NOMO-1 treated with dmso at 0.1 percent for 144 hours (cell line): ENCODE data around the gene LONRF2.
A peak's percentile ranks its signal among the peaks of the same experiment; 100 is the strongest.

ENCODE experiments used
- DNase-seq: peaks from one replicate; lab custom pipeline; 2025; ENCODE audit not compliant: unreplicated experiment; lab: John Stamatoyannopoulos, UW

The LONRF2 gene

DNA sequence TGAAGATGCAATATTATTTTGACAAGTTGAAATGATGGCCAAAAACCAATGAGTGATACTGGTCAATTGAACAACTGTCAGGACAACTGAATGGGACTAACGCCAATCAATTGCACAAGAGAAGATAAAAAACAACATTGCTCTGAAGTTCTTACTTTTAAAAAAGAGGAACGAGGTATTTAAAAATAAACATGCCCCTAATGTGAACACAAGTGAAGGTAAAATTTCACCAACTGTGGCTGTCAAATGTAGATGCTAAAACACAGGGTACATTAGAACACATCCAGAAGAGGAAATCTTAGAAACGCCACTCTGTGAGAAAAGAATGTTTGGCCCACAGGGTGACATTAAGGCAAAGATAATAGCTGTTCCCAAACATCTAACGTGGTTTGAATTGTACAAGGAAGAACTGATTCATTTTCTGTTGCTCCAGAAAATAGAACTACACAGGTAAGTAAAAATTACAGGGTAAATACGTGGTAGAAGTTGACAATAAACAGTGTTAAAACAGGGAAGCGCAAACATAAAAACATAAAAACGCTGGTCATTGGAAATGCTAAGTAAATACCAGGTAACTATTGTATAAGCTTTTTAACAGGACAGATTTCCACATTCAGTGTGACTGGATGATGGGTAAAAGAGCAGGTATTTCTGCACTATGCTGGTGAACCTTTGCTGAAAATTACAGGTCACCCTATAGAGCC, 20.3 kb downstream of the LONRF2 start:
- no peak for DNase-seq

DNA sequence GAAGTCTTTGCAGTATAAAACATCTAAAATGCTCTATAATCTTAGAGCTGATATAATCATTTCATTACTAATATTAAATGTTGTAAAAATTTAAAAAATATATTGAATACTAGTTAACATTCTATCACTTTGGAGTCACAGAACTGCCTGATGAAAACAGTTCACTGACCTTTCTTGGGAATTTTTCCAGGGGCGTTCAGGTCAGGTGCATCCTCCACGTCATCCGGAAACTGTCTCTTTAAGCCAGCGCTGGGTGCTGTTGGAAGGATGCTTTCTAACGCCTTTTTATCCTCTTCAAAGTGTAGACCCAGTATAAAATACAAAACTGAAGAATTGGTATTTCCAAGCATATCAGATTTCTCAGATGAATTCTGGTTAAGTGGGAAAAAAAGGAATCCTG, 22.8 kb downstream of the LONRF2 start:
- no peak for DNase-seq

DNA sequence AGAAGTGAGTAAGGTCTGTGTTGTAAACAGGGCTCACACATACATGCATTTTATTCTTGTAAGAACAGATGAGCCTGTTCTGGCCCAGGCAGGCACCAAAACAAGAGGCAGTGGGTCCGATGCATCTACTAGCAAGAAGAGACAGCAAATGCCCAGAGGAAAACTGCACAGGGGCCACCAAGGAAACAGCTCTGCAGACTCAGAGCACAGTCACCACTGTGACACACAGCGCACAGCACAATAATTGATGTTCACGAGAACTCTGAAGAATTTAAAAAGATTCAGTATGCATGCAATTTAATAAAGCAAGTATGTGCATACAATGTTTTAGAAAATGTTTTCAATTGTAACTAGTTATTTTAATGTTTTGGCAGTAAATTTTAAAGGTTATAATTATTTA, 24.8 kb downstream of the LONRF2 start:
- DNase-seq, result no peak

DNA sequence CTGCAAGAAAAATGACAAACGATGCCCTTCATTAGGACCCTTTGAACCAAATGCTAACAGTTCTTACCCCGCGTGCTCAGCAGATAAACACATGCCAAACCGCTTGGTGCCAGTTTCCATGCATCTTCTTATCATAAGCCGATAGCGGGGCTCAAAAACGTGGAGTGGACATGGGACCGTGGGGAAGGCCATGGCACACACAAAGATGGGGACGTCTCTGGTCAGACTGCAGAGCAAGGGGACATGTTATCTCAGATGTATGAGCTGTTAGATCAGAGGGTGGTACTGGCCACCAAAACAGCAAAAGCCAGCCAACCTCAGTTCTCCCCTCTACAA, 28.2 kb downstream of the LONRF2 start:
- no peak for DNase-seq

DNA sequence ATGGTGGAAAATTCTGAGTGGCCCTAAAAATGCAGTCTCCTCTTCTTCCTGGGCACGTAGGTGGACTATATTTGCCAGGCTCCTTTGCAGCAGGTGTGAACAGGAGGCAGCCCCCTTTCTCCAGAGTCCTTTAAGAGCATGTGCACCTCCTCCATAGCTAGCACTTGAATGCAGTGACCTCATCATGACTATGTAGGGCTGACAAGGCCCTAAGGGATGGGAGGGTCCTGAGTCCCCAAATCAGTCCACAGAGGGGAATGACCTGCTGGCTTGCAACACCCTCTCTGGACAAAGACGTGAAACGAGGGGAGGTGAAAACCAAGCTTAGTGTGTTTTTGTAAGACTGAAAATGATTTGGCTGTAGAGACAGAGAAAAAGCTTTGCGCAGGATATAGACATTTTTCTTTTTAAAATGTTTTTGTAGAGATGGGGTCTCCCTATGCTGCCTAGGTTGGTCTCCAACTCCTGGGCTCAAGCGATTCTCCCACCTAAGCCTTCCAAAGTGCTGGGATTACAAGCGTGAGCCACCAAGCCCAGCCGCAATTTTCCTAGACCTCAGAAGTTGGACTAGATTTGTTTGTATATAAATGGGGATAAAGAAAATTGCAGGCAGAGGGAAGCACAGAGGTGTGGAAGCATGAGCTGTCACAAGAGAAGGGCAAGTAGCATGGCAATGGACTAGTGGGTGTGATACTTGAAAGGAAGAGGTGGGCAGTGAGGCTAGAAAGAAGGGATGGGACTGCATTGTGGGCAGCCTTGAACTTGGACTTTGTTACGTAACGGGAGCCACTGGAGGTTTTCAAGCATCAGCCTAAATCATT, 28.8 kb downstream of the LONRF2 start:
- no peak for DNase-seq

DNA sequence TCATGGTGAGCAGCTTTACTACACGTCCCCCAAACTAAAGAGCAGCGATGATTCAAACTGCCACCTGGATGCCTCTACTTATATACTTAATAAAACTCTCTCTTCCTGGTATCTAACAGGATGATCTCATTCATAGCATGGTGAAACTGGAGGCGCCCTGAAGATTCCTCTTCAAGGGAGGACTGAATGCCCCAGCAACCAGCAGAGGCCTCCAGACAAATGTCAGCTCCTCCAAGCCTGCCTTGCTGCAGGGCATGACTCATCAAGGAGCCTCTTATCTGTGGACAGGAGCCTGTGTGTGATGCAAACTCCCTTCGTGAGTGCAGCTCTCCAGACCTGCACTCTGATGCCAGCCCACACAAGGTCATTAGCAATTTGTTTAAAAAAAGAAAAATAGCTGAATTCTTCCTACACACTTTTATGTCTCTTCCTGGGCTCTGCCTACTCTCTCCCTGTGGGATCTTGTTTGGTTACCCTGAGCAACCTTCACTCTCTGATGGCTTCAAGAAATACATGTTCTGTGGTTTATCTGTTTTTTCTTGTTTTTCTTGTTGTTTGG, 30.2 kb downstream of the LONRF2 start:
- peak; percentile 76 for DNase-seq

DNA sequence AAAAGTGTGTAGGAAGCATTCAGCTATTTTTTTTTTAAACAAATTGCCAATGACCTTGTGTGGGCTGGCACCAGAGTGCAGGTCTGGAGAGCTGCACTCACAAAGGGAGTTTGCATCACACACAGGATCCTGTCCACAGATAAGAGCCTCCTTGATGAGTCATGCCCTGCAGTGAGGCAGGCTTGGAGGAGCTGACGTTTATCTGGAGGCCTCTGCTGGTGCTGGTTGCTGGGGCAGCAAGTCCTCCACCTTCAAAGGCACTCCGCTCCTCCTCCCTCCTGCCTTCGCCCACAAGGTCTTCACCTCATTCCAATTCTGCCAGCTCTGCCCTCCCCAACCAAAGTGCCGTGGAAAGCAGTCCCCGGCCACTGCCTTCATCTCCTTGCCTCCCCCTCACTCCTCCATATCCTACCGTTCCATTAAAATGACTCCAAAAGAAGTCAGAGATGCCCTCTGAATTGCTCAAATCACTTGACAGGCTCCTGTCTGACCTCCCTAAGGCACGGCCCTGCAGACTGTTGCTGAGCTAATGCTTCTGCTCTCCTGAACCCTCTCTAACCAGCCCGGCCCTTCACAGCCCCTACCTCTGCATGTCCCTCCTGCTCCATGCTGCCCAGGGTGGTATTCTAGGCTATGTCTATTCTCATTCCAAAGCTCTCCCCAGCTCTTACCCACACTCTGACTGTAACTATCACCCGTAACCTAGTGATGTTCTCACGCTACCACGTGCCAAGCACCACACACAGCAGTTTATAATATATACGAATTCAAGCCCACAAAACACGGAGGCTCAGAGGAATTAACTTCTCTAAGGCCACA, 30.9 kb downstream of the LONRF2 start:
- peak; percentile 78 for DNase-seq

DNA sequence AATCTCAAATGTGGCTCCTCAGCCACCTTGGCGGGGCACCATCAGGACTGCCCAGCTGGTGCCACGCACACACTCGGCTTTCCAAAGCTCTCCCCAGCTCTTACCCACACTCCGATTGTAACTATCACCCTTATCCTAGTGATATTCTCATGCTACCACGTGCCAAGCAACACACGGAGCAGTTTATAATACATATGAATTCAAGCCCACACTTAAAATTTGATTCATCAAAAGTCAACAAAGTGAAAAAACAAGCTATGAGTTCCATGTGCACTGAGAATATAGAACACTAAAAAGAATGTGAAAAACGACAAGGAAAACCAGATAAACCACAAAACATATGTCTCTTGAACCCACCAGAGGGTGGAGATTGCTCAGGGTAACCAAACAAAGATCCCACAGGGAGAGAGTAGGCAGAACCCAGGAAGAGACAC, 31.6 kb downstream of the LONRF2 start:
- DNase-seq, result no peak

DNA sequence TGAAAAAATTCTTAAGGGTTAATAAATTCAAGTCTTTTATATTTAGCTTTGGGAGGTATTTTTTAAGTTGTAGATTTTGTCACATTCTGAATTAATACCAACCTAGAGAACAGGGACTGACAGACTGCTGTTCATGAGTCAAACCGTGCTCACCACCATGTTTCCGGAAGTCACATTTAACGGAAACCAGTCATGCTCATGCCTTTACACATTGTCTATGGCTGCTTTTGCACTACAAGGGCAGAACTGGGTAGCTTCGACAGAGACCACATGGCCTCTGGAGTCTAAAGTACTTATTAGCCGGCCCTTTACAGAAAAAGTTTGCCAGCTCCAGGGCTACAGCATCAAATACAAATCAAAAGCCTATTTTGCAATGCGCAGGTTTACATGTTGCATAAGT, 33.3 kb downstream of the LONRF2 start:
- no peak for DNase-seq

DNA sequence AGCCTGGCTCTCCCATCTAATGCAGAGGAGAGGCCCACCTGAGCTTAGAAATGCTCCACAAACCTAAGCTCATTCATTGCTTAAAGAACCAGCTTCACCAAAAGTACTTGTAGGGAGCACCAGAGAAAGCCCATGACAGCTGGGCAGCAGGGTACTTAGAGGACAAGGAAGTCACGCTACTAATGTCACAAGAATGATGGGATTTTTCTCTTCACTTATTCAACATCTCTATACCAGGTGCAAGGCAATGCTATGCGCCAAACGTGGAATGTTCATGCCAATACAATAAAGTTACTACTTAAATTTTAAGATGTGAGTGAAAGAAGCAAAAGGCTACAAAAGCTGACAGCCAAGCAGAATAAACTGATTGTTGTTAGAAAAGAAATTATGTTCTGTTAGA, 36.0 kb downstream of the LONRF2 start:
- DNase-seq, result no peak

DNA sequence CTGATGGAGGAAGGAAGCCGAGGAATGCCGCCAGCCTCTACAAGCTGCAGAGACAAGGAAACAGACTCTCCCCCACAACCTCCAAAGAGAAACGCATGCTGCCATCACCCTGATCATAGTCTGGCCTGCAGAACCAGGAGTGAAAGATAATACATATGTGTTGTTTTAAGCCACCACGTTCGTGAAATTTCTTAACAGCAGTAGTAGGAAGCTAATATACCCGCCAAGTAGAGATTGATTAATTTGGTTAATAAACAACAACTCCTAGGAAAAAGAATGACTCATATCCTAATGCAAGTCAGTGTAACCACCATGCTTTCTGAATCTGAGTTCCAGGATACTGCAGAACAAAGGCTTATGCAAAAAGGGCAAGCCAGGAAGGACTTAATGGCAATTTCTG, 36.6 kb downstream of the LONRF2 start:
- no peak for DNase-seq

DNA sequence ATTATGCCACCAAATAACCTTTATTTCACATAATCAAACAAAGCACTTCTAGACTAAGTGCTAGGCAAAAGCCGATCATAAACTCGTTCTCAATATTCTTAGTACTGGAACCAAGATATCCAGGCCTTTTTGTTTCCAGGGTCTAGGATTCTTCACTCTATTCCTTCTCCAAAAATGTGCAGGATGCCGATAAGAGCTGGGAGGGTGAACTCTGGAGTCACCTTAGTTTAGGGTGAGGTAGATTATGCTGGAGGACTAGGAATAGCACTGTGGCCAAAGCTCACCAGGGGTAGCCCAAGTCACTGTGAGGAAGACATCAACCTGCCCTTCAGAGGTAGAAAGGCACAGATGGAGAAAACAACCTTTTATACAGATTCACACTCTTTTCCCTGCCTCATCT, 37.3 kb downstream of the LONRF2 start:
- DNase-seq, result no peak

DNA sequence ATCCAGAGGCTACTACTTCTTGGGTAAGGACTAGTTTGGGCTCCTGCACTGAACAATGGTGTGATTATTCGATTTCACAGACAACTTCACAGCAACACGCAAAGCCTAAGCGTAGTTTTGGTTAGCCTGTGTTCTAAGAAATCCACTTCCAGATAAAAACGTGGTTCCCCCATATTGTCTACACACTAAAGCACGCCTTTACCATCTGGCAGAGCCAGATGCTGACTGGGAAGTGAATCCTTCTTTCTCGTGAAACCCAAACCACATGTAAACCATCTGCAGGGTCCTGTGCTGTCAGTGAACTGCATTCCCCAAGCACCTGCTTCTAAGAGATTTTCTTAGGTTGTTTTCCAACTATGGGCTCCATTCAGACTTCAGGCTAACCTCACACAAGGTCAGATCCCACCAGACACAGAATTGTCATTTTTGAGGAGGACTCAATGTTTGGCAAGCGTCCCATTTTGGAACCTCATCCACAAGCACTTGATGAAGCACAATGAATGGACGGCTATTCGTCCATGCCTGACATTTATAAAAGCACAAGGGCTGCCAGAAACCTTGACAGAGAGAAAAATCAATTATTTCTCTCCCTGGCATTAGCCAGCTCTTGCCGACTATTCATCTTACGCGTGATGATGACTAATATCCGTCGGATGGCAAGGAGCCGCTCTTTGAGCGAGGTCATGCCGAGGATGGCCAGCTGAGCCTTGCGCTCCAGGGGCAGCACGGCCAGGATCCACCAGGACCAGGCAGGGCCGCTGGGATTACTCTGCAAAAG, 38.4 kb downstream of the LONRF2 start:
- no peak for DNase-seq

DNA sequence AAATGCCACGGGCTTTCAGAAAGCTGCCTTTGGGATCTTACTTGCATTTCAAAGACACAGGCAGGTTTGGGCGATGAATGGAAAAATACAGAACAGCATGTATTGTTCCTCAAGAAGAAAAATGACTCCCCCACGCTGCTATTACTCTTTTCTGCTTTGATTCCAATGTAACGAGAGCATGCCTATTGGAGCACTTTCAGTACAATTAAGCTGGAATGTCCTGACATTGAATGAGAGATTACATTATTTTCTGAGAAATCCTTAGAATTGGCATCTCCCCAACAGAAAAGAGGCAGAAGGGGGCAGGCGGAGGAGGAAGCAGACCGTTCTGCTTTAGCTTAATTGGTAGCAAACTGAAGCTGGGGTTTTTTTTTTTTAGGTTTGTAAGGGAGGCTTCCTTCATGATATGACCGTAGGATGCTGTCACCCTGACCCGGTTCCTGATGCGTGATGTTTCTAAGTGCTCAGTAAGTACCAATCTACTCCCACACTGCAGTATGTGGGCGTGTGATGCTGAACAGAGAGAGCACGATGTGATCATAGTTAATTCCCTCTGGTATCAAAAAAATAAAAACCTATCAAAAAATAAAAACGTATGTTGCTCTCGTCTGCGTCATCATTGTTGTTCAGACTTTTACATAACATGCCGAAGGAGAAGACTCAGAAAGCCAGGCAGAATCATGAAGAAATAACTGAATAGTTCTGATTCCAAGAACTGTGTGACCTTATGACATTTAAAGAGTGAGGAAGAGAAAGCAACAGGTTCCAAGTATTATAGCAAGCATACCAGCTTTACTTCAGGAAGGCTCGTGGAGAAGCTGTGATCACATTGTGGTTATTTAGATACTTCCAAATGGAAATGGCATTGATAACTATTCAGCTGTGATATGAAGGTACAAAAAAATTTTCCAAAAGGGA, 40.5 kb downstream of the LONRF2 start:
- no peak for DNase-seq

DNA sequence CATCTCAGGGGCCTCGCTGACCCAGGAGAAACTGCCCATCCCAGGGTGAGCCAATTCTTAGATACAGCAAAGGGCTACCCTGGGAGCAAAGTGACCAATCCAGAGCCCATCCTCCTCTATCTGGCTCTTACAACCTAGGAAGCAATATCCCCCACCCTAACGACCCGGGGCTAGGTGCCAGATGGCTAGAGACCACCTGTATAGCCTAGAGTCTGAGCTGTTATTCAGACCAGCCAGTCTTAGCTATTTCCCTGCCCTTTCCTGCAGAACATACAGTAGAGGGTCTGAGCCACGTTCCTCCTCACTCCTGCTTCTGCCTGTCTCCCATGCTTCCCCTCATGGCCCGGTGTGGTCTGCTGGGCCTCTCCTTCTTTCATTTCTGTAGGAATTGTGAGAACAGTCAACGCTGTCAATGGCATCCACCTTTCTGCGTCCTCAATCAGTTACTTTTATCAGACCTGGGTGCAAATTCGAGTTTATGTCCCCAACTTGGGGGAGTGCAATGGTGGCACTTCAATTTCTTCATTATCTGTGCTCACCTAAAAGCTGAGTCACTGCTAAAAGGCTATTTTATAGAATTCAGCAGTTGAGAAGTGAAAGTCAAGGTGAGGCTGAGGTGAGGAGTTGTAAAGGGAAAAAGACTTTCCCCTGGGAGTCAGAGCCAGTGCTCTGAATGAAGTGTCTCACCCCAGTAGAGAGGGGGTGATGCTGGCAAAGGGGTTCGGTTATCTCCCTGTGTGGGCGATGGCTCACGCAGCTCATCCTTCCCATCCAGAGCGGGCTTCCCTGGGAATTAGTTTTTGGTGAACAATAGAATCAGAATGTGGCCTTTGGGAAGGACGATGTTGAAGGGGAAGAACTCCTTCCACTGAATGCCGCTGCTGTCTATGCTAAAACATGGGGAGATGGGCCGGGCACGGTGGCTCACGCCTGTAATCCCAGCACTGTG, 42.4 kb downstream of the LONRF2 start:
- no peak for DNase-seq

DNA sequence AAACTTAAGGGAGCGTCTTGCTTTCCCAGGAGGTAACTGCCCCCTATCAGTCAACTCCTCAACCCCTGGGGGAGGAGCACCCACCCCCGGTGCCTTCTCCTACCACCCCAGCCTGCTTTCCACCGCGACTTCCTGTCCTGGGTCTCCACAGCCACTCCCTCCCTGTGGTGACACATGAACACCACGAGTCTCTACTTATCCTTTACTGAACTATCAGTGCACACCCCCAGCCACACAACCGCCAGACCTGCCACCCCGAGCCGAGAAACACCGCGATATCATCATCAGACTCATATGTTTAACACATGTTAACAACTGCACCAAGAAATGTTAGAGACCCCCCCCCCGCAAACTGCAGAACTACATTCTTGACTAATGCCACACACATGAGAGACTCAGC, 43.3 kb downstream of the LONRF2 start:
- no peak for DNase-seq

DNA sequence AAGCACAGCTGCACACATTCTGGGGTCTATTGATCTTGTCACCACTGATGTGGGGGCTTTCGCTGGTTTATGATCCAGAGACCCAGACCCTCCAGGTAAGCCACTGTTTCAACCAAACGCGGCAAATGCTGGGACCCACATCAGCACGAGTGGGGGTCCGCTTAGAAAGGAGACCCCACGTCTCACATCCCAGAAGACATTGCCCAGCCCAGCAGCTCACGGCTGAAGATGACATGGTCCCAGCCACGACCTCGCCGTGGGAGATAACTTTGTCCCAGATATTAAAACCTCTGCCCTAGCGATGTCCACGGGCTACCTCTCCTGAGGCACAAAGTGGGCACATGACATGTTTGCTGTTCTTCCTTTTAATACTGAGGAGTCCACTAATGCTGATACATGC, 43.8 kb downstream of the LONRF2 start:
- no peak for DNase-seq

DNA sequence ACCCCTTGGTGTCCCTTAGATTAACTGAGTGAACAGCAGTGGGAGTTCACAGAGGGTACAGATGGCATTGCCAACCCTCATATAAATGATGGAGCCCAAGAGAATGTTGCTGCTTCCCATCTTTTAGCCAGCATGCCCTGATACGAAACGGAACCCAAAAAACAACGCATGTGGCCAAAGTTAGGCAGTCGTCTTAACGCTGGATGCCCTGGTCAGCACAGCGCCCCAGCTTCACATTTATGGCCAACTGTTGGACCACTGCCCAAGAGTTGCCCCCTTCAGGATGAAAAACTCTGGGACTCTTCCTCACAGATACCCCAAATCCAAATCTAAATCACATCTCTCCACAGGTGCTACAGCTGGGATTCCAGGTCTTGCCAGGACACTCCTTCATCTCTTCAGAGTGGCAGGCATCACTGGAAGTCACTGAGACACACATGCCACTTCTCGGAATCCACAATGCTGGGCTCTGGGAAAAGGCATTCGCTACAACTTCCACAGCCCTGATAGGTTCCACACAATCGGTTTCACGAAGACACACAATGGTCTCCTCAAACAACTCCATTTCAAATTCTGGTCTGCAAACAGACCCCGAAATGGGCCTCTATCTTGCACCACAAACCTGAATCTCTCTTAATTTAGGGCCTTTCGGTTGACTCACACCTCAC, 44.6 kb downstream of the LONRF2 start:
- no peak for DNase-seq
